Sigmoid colon (tissue), 4 donors: ENCODE results near the gene CCDC61.

ENCODE experiments used
- CTCF ChIP-seq, 4 experiments: fragments of 450-650 bp in 3 of 4; fragments of 200-600 bp in 1 of 4; IDR thresholded peaks; one replicate each; pipeline ENCODE4 v1.5.1; 2016 to 2019; ENCODE audit warnings: antibody characterized with exemption in 4 of 4, mild to moderate bottlenecking in 3 of 4, moderate library complexity in 2 of 4
- EP300 ChIP-seq, 4 donors: sonication (generic); formaldehyde crosslinking; IDR thresholded peaks; one replicate each; pipeline ENCODE4 v1.6.1; 2017; ENCODE audit warnings: antibody characterized with exemption in 4 of 4
- POLR2A ChIP-seq, 2 donors: fragments of 450-650 bp; IDR thresholded peaks; one replicate each; pipeline ENCODE4 v1.6.1; 2016; ENCODE audit warnings: antibody characterized with exemption in 2 of 2, mild to moderate bottlenecking in 2 of 2, moderate library complexity in 2 of 2
- POLR2AphosphoS5 ChIP-seq, 4 donors: sonication (generic); formaldehyde crosslinking; IDR thresholded peaks; one replicate each; pipeline ENCODE4 v1.6.1; 2017; ENCODE audit warnings: antibody characterized with exemption in 4 of 4

DNA sequence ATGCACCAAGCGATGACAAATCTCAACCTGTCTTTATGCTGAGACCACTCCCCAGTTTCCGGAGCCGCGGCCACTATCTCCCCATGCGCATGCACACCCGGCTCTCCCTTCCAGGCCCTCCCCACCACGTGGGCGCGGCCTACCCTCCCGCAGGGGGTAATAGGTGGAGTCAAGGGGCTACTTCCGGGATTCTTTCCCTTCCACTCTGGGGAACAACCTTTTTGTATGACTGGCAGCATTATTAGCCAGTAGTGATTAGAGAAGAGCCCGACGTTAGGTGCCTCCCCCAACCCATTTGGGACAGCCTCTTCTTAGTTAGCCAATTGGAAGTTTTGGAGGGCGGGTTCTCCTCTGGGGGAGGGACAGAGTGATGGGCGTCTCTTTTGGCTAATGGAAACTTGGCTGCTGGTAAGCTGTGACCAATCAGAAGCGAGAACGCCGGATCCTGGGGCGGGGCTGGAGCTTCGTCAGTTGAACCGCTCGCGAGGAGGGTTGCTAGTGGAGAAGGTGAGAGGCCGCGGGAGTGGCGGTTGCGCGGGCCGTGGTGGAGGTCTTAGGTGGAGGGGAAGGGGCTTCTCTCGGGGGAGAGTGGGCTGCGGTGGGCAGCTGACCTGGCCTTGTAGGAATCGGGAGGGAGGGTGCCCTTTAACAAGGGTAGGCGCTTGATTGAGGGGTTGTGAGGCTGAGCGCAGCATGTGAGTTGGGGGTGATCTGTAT is at the start of gene CCDC61:
- no peak for TF ChIP-seq CTCF (IDR thresholded peaks at IDR 0.05)
- TF ChIP-seq POLR2A (IDR thresholded peaks at IDR 0.05), result peak; percentile 74 to 92
- TF ChIP-seq EP300 (IDR thresholded peaks at IDR 0.05), result no peak
- peak; percentile 70 to 87 (median 86) for TF ChIP-seq POLR2AphosphoS5 (IDR thresholded peaks at IDR 0.05)
